Activated naive CD4-positive, alpha-beta T cell treated with anti-CD3 and anti-CD28 coated beads for 36 hours (primary cell): Measurements from ENCODE around the gene SLC15A5. TPM values are rescaled to one million over a fixed set of nuclear protein-coding genes. Genes with fewer than 3 reads are reported as not detected.

Source experiments
- CTCF ChIA-PET: fragments of 350-600 bp; sonication (Branson Sonifier 250); formaldehyde crosslinking; loops from one replicate; lab custom pipeline; 2021; ENCODE audit warnings: antibody characterized with exemption; lab: Charles Lee
- DNase-seq: peaks from one replicate; pipeline ENCODE4 v3.0.0-alpha.2; 2020
- H3K27ac Mint-ChIP-seq: one replicate; pipeline ENCODE4 v1.8.0; 2021; ENCODE audit warnings: mild to moderate bottlenecking, mixed read lengths
- H3K27me3 Mint-ChIP-seq: one replicate; pipeline ENCODE4 v1.8.0; 2021; ENCODE audit warnings: low read depth, mixed read lengths
- H3K36me3 Mint-ChIP-seq: one replicate; pipeline ENCODE4 v1.8.0; 2021; ENCODE audit warnings: low read depth, mixed read lengths
- H3K4me1 Mint-ChIP-seq: one replicate; pipeline ENCODE4 v1.8.0; 2021; ENCODE audit warnings: low read depth, mixed read lengths
- H3K4me3 Mint-ChIP-seq: one replicate; pipeline ENCODE4 v1.8.0; 2021; ENCODE audit warnings: mild to moderate bottlenecking, moderate library complexity, mixed read lengths
- H3K9me3 Mint-ChIP-seq: one replicate; pipeline ENCODE4 v1.8.0; 2021; ENCODE audit warnings: mixed read lengths
- intact Hi-C: fragments of 100-400 bp; cut with micrococcal nuclease; formaldehyde crosslinking; loops from one replicate; pipeline ENCODE4 v1.15.1; 2023
- total RNA-seq, 2 experiments: library from RNA; stranded (reverse); gene quantifications; one replicate each; pipeline ENCODE4 v1.2.3, GENCODE V29; 2021

SLC15A5 gene
- total RNA-seq, 2 experiments from 2014 or later: not detected

- Mint-ChIP-seq H3K27ac (no peak overlapping the region), H3K4me3 (no peak overlapping the region), H3K9me3 (no peaks in the 10 kb centered on the region), H3K36me3 (no peaks in the 10 kb centered on the region), H3K4me1 (no peaks in the 10 kb centered on the region), H3K27me3 (no peaks in the 10 kb centered on the region)
- DNase-seq: no peak
- CTCF ChIA-PET: no interaction called here
- intact Hi-C loops: no loop called here
These were observed 17.0 kb upstream of the SLC15A5 start for GRCh38 chr12:16294376-16294956.

- intact Hi-C loops: no loop called here
- H3K4me3 Mint-ChIP-seq: no peak overlapping the region
- no peaks in the 10 kb centered on the region for H3K4me1 Mint-ChIP-seq
- no peaks in the 10 kb centered on the region for H3K36me3 Mint-ChIP-seq
- H3K27ac Mint-ChIP-seq: no peak overlapping the region
- no peak for DNase-seq
- H3K9me3 Mint-ChIP-seq: no peaks in the 10 kb centered on the region
- CTCF ChIA-PET: no interaction called here
- H3K27me3 Mint-ChIP-seq: no peaks in the 10 kb centered on the region
These were observed 13.5 kb upstream of the SLC15A5 start for GRCh38 chr12:16291032-16291431.

- CTCF ChIA-PET: no interaction called here
- no peaks in the 10 kb centered on the region for H3K36me3 Mint-ChIP-seq
These were observed 8.1 kb upstream of the SLC15A5 start for GRCh38 chr12:16285586-16285985.

GRCh38 chr12:16282978-16283377, 5.5 kb upstream of the SLC15A5 start:
- no peak for DNase-seq
- Mint-ChIP-seq H3K27me3 (no peaks in the 10 kb centered on the region), H3K9me3 (peaks cover 3% of the 10 kb centered on the region), H3K4me3 (no peak overlapping the region), H3K4me1 (no peaks in the 10 kb centered on the region), H3K36me3 (no peaks in the 10 kb centered on the region), H3K27ac (no peak overlapping the region)
- CTCF ChIA-PET: no interaction called here
- intact Hi-C loops: no loop called here

More at GRCh38 chr12:16285586-16285985, 8.1 kb upstream of the SLC15A5 start:
- Mint-ChIP-seq H3K4me1 (no peaks in the 10 kb centered on the region), H3K4me3 (no peak overlapping the region), H3K9me3 (peaks cover 3% of the 10 kb centered on the region), H3K27me3 (no peaks in the 10 kb centered on the region), H3K27ac (no peak overlapping the region)
- no peak for DNase-seq
- intact Hi-C loops: no loop called here

GRCh38 chr12:16282081-16282480, 4.6 kb upstream of the SLC15A5 start:
- Mint-ChIP-seq H3K4me3 (no peak overlapping the region), H3K27ac (no peak overlapping the region), H3K4me1 (no peaks in the 10 kb centered on the region), H3K27me3 (no peaks in the 10 kb centered on the region), H3K36me3 (no peaks in the 10 kb centered on the region), H3K9me3 (peaks cover 3% of the 10 kb centered on the region)
- DNase-seq: no peak
- CTCF ChIA-PET: no interaction called here
- intact Hi-C loops: no loop called here

GRCh38 chr12:16281157-16281556, 3.7 kb upstream of the SLC15A5 start:
- Mint-ChIP-seq H3K9me3 (peaks cover 3% of the 10 kb centered on the region), H3K4me3 (no peak overlapping the region), H3K27me3 (no peaks in the 10 kb centered on the region), H3K36me3 (no peaks in the 10 kb centered on the region), H3K27ac (no peak overlapping the region), H3K4me1 (no peaks in the 10 kb centered on the region)
- DNase-seq: no peak
- intact Hi-C loops: no loop called here
- CTCF ChIA-PET: no interaction called here

- DNase-seq: no peak
- Mint-ChIP-seq H3K9me3 (no peaks in the 10 kb centered on the region), H3K27ac (no peak overlapping the region), H3K4me3 (no peak overlapping the region), H3K4me1 (no peaks in the 10 kb centered on the region), H3K27me3 (no peaks in the 10 kb centered on the region), H3K36me3 (no peaks in the 10 kb centered on the region)
- CTCF ChIA-PET: no interaction called here
- intact Hi-C loops: no loop called here
These were observed 5.3 kb downstream of the SLC15A5 start for GRCh38 chr12:16272222-16272621.

- H3K27ac Mint-ChIP-seq: no peak overlapping the region
- H3K36me3 Mint-ChIP-seq: no peaks in the 10 kb centered on the region
- no peaks in the 10 kb centered on the region for H3K4me1 Mint-ChIP-seq
- H3K27me3 Mint-ChIP-seq: no peaks in the 10 kb centered on the region
- DNase-seq: no peak
- intact Hi-C loops: no loop called here
- H3K4me3 Mint-ChIP-seq: no peak overlapping the region
- CTCF ChIA-PET: no interaction called here
- H3K9me3 Mint-ChIP-seq: no peaks in the 10 kb centered on the region
These were observed 6.4 kb downstream of the SLC15A5 start for GRCh38 chr12:16271062-16271461.

GRCh38 chr12:16269946-16270345, 7.5 kb downstream of the SLC15A5 start:
- intact Hi-C loops: no loop called here
- H3K27me3 Mint-ChIP-seq: no peaks in the 10 kb centered on the region
- H3K36me3 Mint-ChIP-seq: no peaks in the 10 kb centered on the region
- DNase-seq: no peak
- H3K27ac Mint-ChIP-seq: no peak overlapping the region
- H3K4me1 Mint-ChIP-seq: no peaks in the 10 kb centered on the region
- no peak overlapping the region for H3K4me3 Mint-ChIP-seq
- H3K9me3 Mint-ChIP-seq: no peaks in the 10 kb centered on the region
- CTCF ChIA-PET: no interaction called here

- H3K4me3 Mint-ChIP-seq: no peak overlapping the region
- H3K36me3 Mint-ChIP-seq: no peaks in the 10 kb centered on the region
- no peak overlapping the region for H3K27ac Mint-ChIP-seq
- intact Hi-C loops: no loop called here
- no peak for DNase-seq
- CTCF ChIA-PET: no interaction called here
- H3K27me3 Mint-ChIP-seq: no peaks in the 10 kb centered on the region
- peaks cover 3% of the 10 kb centered on the region for H3K9me3 Mint-ChIP-seq
- no peaks in the 10 kb centered on the region for H3K4me1 Mint-ChIP-seq
These were observed 11.4 kb downstream of the SLC15A5 start for GRCh38 chr12:16266085-16266484.

- intact Hi-C loops: no loop called here
- DNase-seq: no peak
- Mint-ChIP-seq H3K4me1 (no peaks in the 10 kb centered on the region), H3K9me3 (peaks cover 3% of the 10 kb centered on the region), H3K27ac (no peak overlapping the region), H3K36me3 (no peaks in the 10 kb centered on the region), H3K4me3 (no peak overlapping the region), H3K27me3 (no peaks in the 10 kb centered on the region)
- CTCF ChIA-PET: no interaction called here
These were observed 15.5 kb downstream of the SLC15A5 start for GRCh38 chr12:16261944-16262475.

- intact Hi-C loops: no loop called here
- Mint-ChIP-seq H3K36me3 (no peaks in the 10 kb centered on the region), H3K27ac (no peak overlapping the region), H3K4me1 (no peaks in the 10 kb centered on the region), H3K4me3 (no peak overlapping the region), H3K9me3 (peaks cover 3% of the 10 kb centered on the region), H3K27me3 (no peaks in the 10 kb centered on the region)
- CTCF ChIA-PET: no interaction called here
- DNase-seq: no peak
These were observed 17.3 kb downstream of the SLC15A5 start for GRCh38 chr12:16260206-16260605.

GRCh38 chr12:16258963-16259362, 18.5 kb downstream of the SLC15A5 start:
- H3K4me1 Mint-ChIP-seq: no peaks in the 10 kb centered on the region
- intact Hi-C loops: no loop called here
- peaks cover 2% of the 10 kb centered on the region for H3K9me3 Mint-ChIP-seq
- DNase-seq: no peak
- no peaks in the 10 kb centered on the region for H3K36me3 Mint-ChIP-seq
- no peak overlapping the region for H3K4me3 Mint-ChIP-seq
- H3K27ac Mint-ChIP-seq: no peak overlapping the region
- CTCF ChIA-PET: no interaction called here
- H3K27me3 Mint-ChIP-seq: no peaks in the 10 kb centered on the region
